Skin epidermis (tissue), 12 donors: ENCODE results near the gene COTL1.

ENCODE experiments used
- H3K27ac ChIP-seq, 21 experiments: fragments of 200-600 bp; sonication (generic) in 11 of 21; one replicate each; pipeline ENCODE4 v1.5.0; 2020; ENCODE audit warnings: mild to moderate bottlenecking in 3 of 21, inconsistent platforms in 2 of 21, moderate library complexity in 2 of 21
- H3K4me3 ChIP-seq, 7 experiments: fragments of 200-600 bp; sonication (generic) in 2 of 7; one replicate each; pipeline ENCODE4 v1.5.0; 2020; ENCODE audit warnings: inconsistent platforms in 2 of 7, mild to moderate bottlenecking in 2 of 7, moderate library complexity in 1 of 7

Gene COTL1

GRCh38 chr16:84617041-84617790 lies 662 bp downstream of the COTL1 start:
- Histone ChIP-seq H3K27ac (peak overlapping the region in 19 of 21 experiments; percentile 25 to 85 (median 77)), H3K4me3 (peak overlapping the region; percentile 52 to 83 (median 72))

GRCh38 chr16:84616515-84616914 lies 1.4 kb downstream of the COTL1 start:
- Histone ChIP-seq H3K4me3 (peak overlapping the region; percentile 52 to 83 (median 72)), H3K27ac (peak overlapping the region in 14 of 21 experiments; percentile 12 to 85 (median 77))

GRCh38 chr16:84614968-84615813 lies 2.7 kb downstream of the COTL1 start:
- peak overlapping the region in 6 of 7 experiments; percentile 67 to 83 (median 73) for H3K4me3 ChIP-seq
- H3K27ac ChIP-seq = peak overlapping the region in 9 of 21 experiments; percentile 5 to 83 (median 50)

GRCh38 chr16:84614623-84614967 lies 3.3 kb downstream of the COTL1 start:
- H3K4me3 ChIP-seq = peak overlapping the region in 3 of 7 experiments; percentile 67 to 78 (median 72)
- H3K27ac ChIP-seq = peak overlapping the region in 9 of 21 experiments; percentile 5 to 83 (median 50)

- peak overlapping the region in 8 of 21 experiments; percentile 9 to 83 (median 52) for H3K27ac ChIP-seq
- H3K4me3 ChIP-seq = no peak overlapping the region
These were observed 3.8 kb downstream of the COTL1 start for GRCh38 chr16:84614073-84614459.

- Histone ChIP-seq H3K4me3 (no peak overlapping the region), H3K27ac (peak overlapping the region in 3 of 21 experiments; percentile 9 to 82 (median 50))
These were observed 4.3 kb downstream of the COTL1 start for GRCh38 chr16:84613408-84614072.

GRCh38 chr16:84612686-84613085 lies 5.2 kb downstream of the COTL1 start:
- no peak overlapping the region for H3K27ac ChIP-seq
- no peak overlapping the region for H3K4me3 ChIP-seq

GRCh38 chr16:84611041-84611440 lies 6.8 kb downstream of the COTL1 start:
- no peak overlapping the region for H3K4me3 ChIP-seq
- peak overlapping the region in 1 of 21 experiments; percentile 71 for H3K27ac ChIP-seq

- H3K27ac ChIP-seq = peak overlapping the region in 4 of 21 experiments; percentile 32 to 82 (median 71)
- H3K4me3 ChIP-seq = no peak overlapping the region
These were observed 7.5 kb downstream of the COTL1 start for GRCh38 chr16:84610376-84610775.

- Histone ChIP-seq H3K4me3 (no peak overlapping the region), H3K27ac (peak overlapping the region in 9 of 21 experiments; percentile 9 to 88 (median 60))
These were observed 8.2 kb downstream of the COTL1 start for GRCh38 chr16:84609563-84610177.

GRCh38 chr16:84608282-84608681 lies 9.6 kb downstream of the COTL1 start:
- Histone ChIP-seq H3K27ac (peak overlapping the region in 11 of 21 experiments; percentile 23 to 88 (median 68)), H3K4me3 (no peak overlapping the region)

GRCh38 chr16:84607694-84608093 lies 10.2 kb downstream of the COTL1 start:
- Histone ChIP-seq H3K4me3 (no peak overlapping the region), H3K27ac (peak overlapping the region in 12 of 21 experiments; percentile 7 to 88 (median 60))

GRCh38 chr16:84607061-84607460 lies 10.8 kb downstream of the COTL1 start:
- peak overlapping the region in 13 of 21 experiments; percentile 7 to 88 (median 44) for H3K27ac ChIP-seq
- no peak overlapping the region for H3K4me3 ChIP-seq

- peak overlapping the region in 12 of 21 experiments; percentile 7 to 88 (median 36) for H3K27ac ChIP-seq
- no peak overlapping the region for H3K4me3 ChIP-seq
These were observed 11.6 kb downstream of the COTL1 start for GRCh38 chr16:84606081-84606875.

- Histone ChIP-seq H3K27ac (peak overlapping the region in 4 of 21 experiments; percentile 13 to 88 (median 81)), H3K4me3 (no peak overlapping the region)
These were observed 12.5 kb downstream of the COTL1 start for GRCh38 chr16:84605339-84605848.

GRCh38 chr16:84604477-84605013 lies 13.3 kb downstream of the COTL1 start:
- Histone ChIP-seq H3K4me3 (no peak overlapping the region), H3K27ac (peak overlapping the region in 10 of 21 experiments; percentile 25 to 88 (median 78))

GRCh38 chr16:84603940-84604339 lies 13.9 kb downstream of the COTL1 start:
- no peak overlapping the region for H3K4me3 ChIP-seq

More at GRCh38 chr16:84603940-84604339, 13.9 kb downstream of the COTL1 start:
- H3K27ac ChIP-seq = peak overlapping the region in 18 of 21 experiments; percentile 25 to 88 (median 73)
